ENCODE measurements around the gene LGI1.

- TF ChIP-seq CTCF (IDR thresholded peaks at IDR 0.05) (no peak), POLR2A (IDR thresholded peaks at IDR 0.05) (no peak)
Observed at GRCh38 chr10:93758508-93758885, 761 bp downstream of the LGI1 start.
